ENCODE measurements around the gene COL25A1.
A peak's percentile ranks its signal among the peaks of the same experiment; 100 is the strongest.
"Not testable (repeated sequence)": the region's sequence is repeated elsewhere in the genome, so short reads cannot be mapped to it uniquely, and the experiment has no call there.

The COL25A1 gene

DNA sequence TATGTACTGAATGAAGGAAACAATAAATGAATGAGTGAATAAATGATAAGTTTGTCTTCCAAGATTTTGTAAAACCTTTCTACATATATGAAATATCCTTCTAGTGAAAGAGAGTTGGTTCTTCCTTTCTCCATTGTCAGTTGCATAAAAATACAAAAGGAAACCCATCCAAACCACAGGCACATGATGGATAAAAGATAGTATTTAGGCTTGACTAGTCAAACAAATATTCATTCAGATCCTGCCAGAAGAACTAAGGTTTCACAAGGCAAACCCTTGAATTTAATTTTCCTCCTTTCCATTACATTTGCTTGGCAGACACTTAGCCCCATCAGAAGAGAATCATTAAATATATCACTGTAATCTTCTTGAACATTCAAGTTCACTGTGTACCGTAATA is 208.4 kb downstream of the COL25A1 start:
- no peak overlapping the region for H3K4me3 ChIP-seq (ENCODE audit: low read length)
- TF ChIP-seq, protein P1, sequence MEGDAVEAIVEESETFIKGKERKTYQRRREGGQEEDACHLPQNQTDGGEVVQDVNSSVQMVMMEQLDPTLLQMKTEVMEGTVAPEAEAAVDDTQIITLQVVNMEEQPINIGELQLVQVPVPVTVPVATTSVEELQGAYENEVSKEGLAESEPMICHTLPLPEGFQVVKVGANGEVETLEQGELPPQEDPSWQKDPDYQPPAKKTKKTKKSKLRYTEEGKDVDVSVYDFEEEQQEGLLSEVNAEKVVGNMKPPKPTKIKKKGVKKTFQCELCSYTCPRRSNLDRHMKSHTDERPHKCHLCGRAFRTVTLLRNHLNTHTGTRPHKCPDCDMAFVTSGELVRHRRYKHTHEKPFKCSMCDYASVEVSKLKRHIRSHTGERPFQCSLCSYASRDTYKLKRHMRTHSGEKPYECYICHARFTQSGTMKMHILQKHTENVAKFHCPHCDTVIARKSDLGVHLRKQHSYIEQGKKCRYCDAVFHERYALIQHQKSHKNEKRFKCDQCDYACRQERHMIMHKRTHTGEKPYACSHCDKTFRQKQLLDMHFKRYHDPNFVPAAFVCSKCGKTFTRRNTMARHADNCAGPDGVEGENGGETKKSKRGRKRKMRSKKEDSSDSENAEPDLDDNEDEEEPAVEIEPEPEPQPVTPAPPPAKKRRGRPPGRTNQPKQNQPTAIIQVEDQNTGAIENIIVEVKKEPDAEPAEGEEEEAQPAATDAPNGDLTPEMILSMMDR (conservative IDR thresholded peaks at IDR 0.05; ENCODE audit: low read depth, low read length) = no peak
- no peak for DNase-seq (ENCODE audit: low read depth)

DNA sequence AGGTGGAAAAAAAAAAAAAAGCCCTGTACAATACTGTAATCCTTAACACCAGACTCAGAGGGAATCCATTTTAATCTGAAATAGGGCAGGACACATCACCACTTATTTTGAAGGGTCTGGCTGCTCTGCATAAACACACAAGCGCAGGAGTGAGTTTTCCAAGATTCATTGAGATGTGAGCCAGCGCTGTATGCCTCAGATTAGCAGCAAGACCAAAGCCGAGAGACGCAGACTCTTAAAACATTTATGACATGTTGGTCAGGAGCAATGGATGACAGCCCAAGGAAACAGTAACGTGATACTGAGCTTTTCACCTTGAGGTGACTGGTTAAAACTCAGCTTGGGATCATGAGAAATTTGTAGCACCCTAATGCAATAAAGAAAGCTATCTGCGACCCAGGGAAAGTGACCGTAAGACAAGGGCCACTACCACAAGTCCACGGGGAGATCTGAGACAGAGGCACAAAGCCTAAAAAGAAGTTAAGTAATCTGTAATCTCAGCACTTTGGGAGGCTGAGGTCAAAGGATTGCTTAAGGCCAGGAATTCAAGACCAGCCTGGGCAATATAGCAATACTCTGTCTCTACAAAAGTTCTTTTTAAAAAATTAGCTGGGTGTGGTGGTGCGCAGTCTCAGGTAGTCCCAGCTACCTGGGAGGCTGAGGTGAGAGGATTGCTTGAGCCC is 210.6 kb downstream of the COL25A1 start:
- TF ChIP-seq, protein P1 (conservative IDR thresholded peaks at IDR 0.05; ENCODE audit: low read depth, low read length) = no peak
- DNase-seq (ENCODE audit: low read depth) = no peak
- no peak overlapping the region for H3K4me3 ChIP-seq (ENCODE audit: low read length)

GRCh38 chr4:109083911-109084310 is 218.5 kb downstream of the COL25A1 start:
- no peak for DNase-seq (ENCODE audit: low read depth)
- TF ChIP-seq, protein P1 (conservative IDR thresholded peaks at IDR 0.05; ENCODE audit: low read depth, low read length) = no peak
- no peak overlapping the region for H3K4me3 ChIP-seq (ENCODE audit: low read length)

- DNase-seq (ENCODE audit: low read depth) = no peak
- TF ChIP-seq, protein P1 (conservative IDR thresholded peaks at IDR 0.05; ENCODE audit: low read depth, low read length) = no peak
- no peak overlapping the region for H3K4me3 ChIP-seq (ENCODE audit: low read length)
Observed at GRCh38 chr4:109079731-109080130, 222.7 kb downstream of the COL25A1 start.

- DNase-seq (ENCODE audit: low read depth) = no peak
- no peak overlapping the region for H3K4me3 ChIP-seq (ENCODE audit: low read length)
- TF ChIP-seq, protein P1 (conservative IDR thresholded peaks at IDR 0.05; ENCODE audit: low read depth, low read length) = no peak
Observed at GRCh38 chr4:109079201-109079600, 223.3 kb downstream of the COL25A1 start.

- DNase-seq (ENCODE audit: low read depth) = peak; percentile 55
Observed at GRCh38 chr4:109078724-109079123, 223.7 kb downstream of the COL25A1 start.

DNA sequence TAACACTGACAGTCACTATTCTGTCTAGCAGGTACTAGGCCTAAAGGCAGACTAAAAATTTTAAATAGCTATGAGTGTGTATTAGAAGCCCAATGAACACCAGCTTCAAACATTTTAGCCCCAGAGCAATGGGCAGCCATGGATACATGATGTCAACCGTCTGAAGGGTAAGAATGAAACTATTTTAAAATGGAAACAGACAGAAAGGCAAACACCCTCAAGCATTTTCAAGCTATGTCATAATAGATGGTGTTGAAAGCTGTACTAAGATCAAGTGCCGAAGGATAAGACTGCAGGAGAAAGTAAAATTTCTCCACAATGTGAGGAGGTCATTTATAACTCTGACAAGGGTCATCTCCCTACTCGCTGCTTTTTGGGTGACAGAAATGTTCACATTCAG is 225.0 kb downstream of the COL25A1 start:
- no peak for DNase-seq (ENCODE audit: low read depth)
- no peak overlapping the region for H3K4me3 ChIP-seq (ENCODE audit: low read length)
- TF ChIP-seq, protein P1 (conservative IDR thresholded peaks at IDR 0.05; ENCODE audit: low read depth, low read length) = no peak

More at GRCh38 chr4:109078724-109079123, 223.7 kb downstream of the COL25A1 start:
- no peak overlapping the region for H3K4me3 ChIP-seq (ENCODE audit: low read length)
- TF ChIP-seq, protein P1 (conservative IDR thresholded peaks at IDR 0.05; ENCODE audit: low read depth, low read length) = no peak

DNA sequence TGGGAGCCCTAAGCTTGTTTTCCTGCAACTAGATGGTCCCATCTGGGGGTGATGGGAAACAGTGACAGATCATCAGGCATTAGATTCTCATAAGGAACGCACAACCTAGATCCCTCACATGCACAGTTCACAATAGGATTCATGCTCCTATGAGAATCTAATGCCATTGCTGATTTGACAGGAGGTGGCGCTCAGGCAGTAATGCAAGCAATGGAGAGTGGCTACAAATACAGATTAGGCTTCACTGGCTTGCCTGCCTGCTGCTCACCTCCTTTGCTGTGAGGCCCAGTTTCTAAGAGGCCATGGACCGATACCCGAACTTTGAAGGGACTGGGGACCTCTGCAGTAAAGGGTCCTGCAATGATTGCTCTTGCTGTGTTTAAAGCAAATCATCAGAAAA is 225.7 kb downstream of the COL25A1 start:
- not testable (repeated sequence) for DNase-seq (ENCODE audit: low read depth); H3K4me3 ChIP-seq (ENCODE audit: low read length)
